GM23338 (cell line): Measurements from ENCODE around the gene WFDC9. TPM values are rescaled to one million over a fixed set of nuclear protein-coding genes. Genes with fewer than 3 reads are reported as not detected.

Source experiments
- ATAC-seq: fragments of 200-7000 bp; cut with Tn5 transposase; 3 replicates; pipeline ENCODE4 v1.9.1; 2020
- DNase-seq: peaks from one replicate; pipeline ENCODE4 v3.0.0-alpha.2; 2015; ENCODE audit warnings: low spot score
- H2AFZ ChIP-seq: fragments of 200-600 bp; sonication (generic); 2 replicates; pipeline ENCODE4 v1.8.0; 2016; ENCODE audit warnings: antibody characterized with exemption, mild to moderate bottlenecking, moderate library complexity
- H3F3A ChIP-seq: fragments of 200-600 bp; sonication (generic); replicated peaks from 2 replicates; pipeline ENCODE4 v1.8.0; 2017; ENCODE audit warnings: antibody characterized with exemption, mixed run types, low read depth
- H3K27ac ChIP-seq: fragments of 200-600 bp; sonication (generic); 2 replicates; pipeline ENCODE4 v1.6.1; 2016; ENCODE audit warnings: low read depth
- H3K27me3 ChIP-seq: fragments of 200-600 bp; sonication (generic); 2 replicates; pipeline ENCODE4 v1.8.0; 2016; ENCODE audit warnings: mild to moderate bottlenecking, mixed run types, moderate library complexity; ENCODE audit not compliant: insufficient read depth
- H3K36me3 ChIP-seq: fragments of 200-600 bp; sonication (generic); 2 replicates; pipeline ENCODE4 v1.8.0; 2016; ENCODE audit warnings: mild to moderate bottlenecking; ENCODE audit not compliant: insufficient read depth
- H3K4me1 ChIP-seq: fragments of 200-600 bp; sonication (generic); 2 replicates; pipeline ENCODE4 v1.8.0; 2016; ENCODE audit warnings: mild to moderate bottlenecking, moderate library complexity; ENCODE audit not compliant: insufficient read depth
- H3K4me2 ChIP-seq: fragments of 200-600 bp; sonication (generic); 2 replicates; pipeline ENCODE4 v1.7.1; 2017; ENCODE audit warnings: mixed run types
- H3K4me3 ChIP-seq: fragments of 200-600 bp; sonication (generic); 2 replicates; pipeline ENCODE4 v1.6.1; 2016; ENCODE audit warnings: mixed run types
- H3K79me2 ChIP-seq: fragments of 200-600 bp; sonication (generic); replicated peaks from 2 replicates; pipeline ENCODE4 v1.8.0; 2017; ENCODE audit warnings: mild to moderate bottlenecking; ENCODE audit not compliant: insufficient read depth
- H3K9me2 ChIP-seq: fragments of 200-600 bp; sonication (generic); 2 replicates; pipeline ENCODE4 v1.8.0; 2017; ENCODE audit not compliant: insufficient read depth
- H4K20me1 ChIP-seq: fragments of 200-600 bp; sonication (generic); replicated peaks from 2 replicates; pipeline ENCODE4 v1.8.0; 2017; ENCODE audit warnings: mild to moderate bottlenecking; ENCODE audit not compliant: insufficient read depth
- H3K27ac Mint-ChIP-seq: 2 replicates; pipeline ENCODE4 v1.8.0; 2020; ENCODE audit warnings: inconsistent platforms, mild to moderate bottlenecking, moderate library complexity, mixed read lengths
- H3K27me3 Mint-ChIP-seq: 3 replicates; pipeline ENCODE4 v1.8.0; 2022; ENCODE audit warnings: low read depth, mild to moderate bottlenecking, moderate library complexity, mixed read lengths, inconsistent platforms; ENCODE audit not compliant: insufficient read depth, poor library complexity
- H3K36me3 Mint-ChIP-seq: 3 replicates; pipeline ENCODE4 v1.8.0; 2021; ENCODE audit warnings: low read depth, mild to moderate bottlenecking, inconsistent platforms, moderate library complexity, mixed read lengths
- H3K4me1 Mint-ChIP-seq: 3 replicates; pipeline ENCODE4 v1.8.0; 2020; ENCODE audit warnings: mild to moderate bottlenecking, inconsistent platforms, mixed read lengths
- H3K4me3 Mint-ChIP-seq: 3 replicates; pipeline ENCODE4 v1.8.0; 2021; ENCODE audit warnings: moderate library complexity, mild to moderate bottlenecking, inconsistent platforms, mixed read lengths
- H3K9me3 Mint-ChIP-seq: 3 replicates; pipeline ENCODE4 v1.8.0; 2020; ENCODE audit warnings: moderate library complexity, mild to moderate bottlenecking, inconsistent platforms, mixed read lengths
- CREB1 ChIP-seq: fragments of 250-450 bp; sonication (Bioruptor Pico); IDR thresholded peaks from 2 replicates; pipeline ENCODE4 v1.5.0; 2020; ENCODE audit warnings: low read depth, mild to moderate bottlenecking, moderate library complexity
- EZH2 ChIP-seq: fragments of 200-600 bp; sonication (generic); IDR thresholded peaks from one replicate; pipeline ENCODE4 v1.8.0; 2017; ENCODE audit warnings: antibody characterized with exemption, mild to moderate bottlenecking, low read depth; ENCODE audit not compliant: unreplicated experiment
- EZH2phosphoT487 ChIP-seq: fragments of 200-600 bp; sonication (generic); IDR thresholded peaks from one replicate; pipeline ENCODE4 v1.8.1; 2018; ENCODE audit warnings: antibody characterized with exemption; ENCODE audit not compliant: unreplicated experiment
- JUNB ChIP-seq: IDR thresholded peaks from one replicate; pipeline ENCODE4 v1.6.1; 2016; ENCODE audit warnings: antibody characterized with exemption; ENCODE audit not compliant: unreplicated experiment
- NANOG ChIP-seq: IDR thresholded peaks from 2 replicates; pipeline ENCODE4 v1.6.1; 2016; ENCODE audit warnings: antibody characterized with exemption, borderline replicate concordance
- STAT1 ChIP-seq: IDR thresholded peaks from one replicate; pipeline ENCODE4 v1.6.1; 2016; ENCODE audit warnings: antibody characterized with exemption; ENCODE audit not compliant: unreplicated experiment
- ZNF114 ChIP-seq: fragments of 250-450 bp; sonication (Bioruptor Pico); IDR thresholded peaks from 2 replicates; pipeline ENCODE4 v1.5.0; 2020; ENCODE audit warnings: mild to moderate bottlenecking, moderate library complexity
- ZNF331 ChIP-seq: fragments of 250-450 bp; sonication (Bioruptor Pico); IDR thresholded peaks from 2 replicates; pipeline ENCODE4 v1.5.0; 2020; ENCODE audit warnings: low read depth, mild to moderate bottlenecking, moderate library complexity
- polyA plus RNA-seq: library from polyadenylated mRNA; unstranded; fragments of >200 nt; fragmentation: Nextera tagmentation; extraction: Ambion mirVana; gene quantifications from 2 replicates; pipeline ENCODE4 v1.2.1, GENCODE V29; 2016
- total RNA-seq: library from RNA; depleted of rRNA; stranded (reverse); fragments of >200 nt; shearing (Covaris generic); gene quantifications from 2 replicates; pipeline ENCODE4 v1.2.3, GENCODE V29; 2014
- TF ChIP-seq, protein P1 (sequence below): IDR thresholded peaks from one replicate; pipeline ENCODE4 v1.6.1; 2018; ENCODE audit warnings: antibody characterized with exemption; ENCODE audit not compliant: unreplicated experiment
- TF ChIP-seq, protein P2 (sequence below): IDR thresholded peaks from 2 replicates; pipeline ENCODE4 v1.6.1; 2016; ENCODE audit warnings: antibody characterized with exemption
- TF ChIP-seq, protein P3 (sequence below), 2 experiments: fragments of 200-600 bp in 1 of 2; sonication (generic) in 1 of 2; conservative IDR thresholded peaks; 2 replicates each; pipeline versions ENCODE4 v1.5.1 to v1.6.1; 2016 to 2017; ENCODE audit warnings: antibody characterized with exemption in 2 of 2, low read depth in 2 of 2, mild to moderate bottlenecking in 2 of 2, moderate library complexity in 1 of 2
- TF ChIP-seq, protein P4 (sequence below): fragments of 250-450 bp; sonication (Bioruptor Pico); IDR thresholded peaks from 2 replicates; pipeline ENCODE4 v1.5.0; 2020; ENCODE audit warnings: mild to moderate bottlenecking, moderate library complexity

The WFDC9 gene
- total and polyA plus RNA-seq, 2 experiments from 2014 or later: not detected

DNA sequence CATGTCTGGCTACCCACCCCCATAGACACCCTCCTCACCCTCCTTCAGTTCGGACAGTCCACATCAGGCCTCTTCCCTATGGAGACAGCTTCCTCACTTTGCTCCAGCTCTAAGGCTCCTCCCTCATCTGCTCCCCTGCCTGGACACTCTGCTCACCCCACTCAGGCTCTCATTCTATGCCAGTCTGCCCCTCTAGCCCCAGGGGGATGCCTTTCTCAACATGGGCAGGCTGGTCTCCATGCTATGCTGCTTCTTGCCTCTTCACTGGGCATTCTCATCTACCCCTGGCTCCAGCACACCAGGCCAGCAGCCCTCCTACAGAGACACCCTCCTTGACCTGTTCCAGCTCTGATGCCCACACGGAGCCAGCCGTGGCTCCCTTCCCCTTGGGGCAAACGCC, 51.9 kb downstream of the WFDC9 start, which contains the start of gene WFDC8 (continued):
- TF ChIP-seq, protein P1, sequence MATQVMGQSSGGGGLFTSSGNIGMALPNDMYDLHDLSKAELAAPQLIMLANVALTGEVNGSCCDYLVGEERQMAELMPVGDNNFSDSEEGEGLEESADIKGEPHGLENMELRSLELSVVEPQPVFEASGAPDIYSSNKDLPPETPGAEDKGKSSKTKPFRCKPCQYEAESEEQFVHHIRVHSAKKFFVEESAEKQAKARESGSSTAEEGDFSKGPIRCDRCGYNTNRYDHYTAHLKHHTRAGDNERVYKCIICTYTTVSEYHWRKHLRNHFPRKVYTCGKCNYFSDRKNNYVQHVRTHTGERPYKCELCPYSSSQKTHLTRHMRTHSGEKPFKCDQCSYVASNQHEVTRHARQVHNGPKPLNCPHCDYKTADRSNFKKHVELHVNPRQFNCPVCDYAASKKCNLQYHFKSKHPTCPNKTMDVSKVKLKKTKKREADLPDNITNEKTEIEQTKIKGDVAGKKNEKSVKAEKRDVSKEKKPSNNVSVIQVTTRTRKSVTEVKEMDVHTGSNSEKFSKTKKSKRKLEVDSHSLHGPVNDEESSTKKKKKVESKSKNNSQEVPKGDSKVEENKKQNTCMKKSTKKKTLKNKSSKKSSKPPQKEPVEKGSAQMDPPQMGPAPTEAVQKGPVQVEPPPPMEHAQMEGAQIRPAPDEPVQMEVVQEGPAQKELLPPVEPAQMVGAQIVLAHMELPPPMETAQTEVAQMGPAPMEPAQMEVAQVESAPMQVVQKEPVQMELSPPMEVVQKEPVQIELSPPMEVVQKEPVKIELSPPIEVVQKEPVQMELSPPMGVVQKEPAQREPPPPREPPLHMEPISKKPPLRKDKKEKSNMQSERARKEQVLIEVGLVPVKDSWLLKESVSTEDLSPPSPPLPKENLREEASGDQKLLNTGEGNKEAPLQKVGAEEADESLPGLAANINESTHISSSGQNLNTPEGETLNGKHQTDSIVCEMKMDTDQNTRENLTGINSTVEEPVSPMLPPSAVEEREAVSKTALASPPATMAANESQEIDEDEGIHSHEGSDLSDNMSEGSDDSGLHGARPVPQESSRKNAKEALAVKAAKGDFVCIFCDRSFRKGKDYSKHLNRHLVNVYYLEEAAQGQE: no peak
- no peak for TF ChIP-seq ZNF331 (CRISPR knock-in tag)
- no peak for TF ChIP-seq EZH2phosphoT487
- TF ChIP-seq STAT1: no peak
- TF ChIP-seq CREB1 (CRISPR knock-in tag): no peak
- no peak for TF ChIP-seq EZH2
- TF ChIP-seq, protein P2, sequence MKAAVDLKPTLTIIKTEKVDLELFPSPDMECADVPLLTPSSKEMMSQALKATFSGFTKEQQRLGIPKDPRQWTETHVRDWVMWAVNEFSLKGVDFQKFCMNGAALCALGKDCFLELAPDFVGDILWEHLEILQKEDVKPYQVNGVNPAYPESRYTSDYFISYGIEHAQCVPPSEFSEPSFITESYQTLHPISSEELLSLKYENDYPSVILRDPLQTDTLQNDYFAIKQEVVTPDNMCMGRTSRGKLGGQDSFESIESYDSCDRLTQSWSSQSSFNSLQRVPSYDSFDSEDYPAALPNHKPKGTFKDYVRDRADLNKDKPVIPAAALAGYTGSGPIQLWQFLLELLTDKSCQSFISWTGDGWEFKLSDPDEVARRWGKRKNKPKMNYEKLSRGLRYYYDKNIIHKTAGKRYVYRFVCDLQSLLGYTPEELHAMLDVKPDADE: no peak
- TF ChIP-seq, protein P3, sequence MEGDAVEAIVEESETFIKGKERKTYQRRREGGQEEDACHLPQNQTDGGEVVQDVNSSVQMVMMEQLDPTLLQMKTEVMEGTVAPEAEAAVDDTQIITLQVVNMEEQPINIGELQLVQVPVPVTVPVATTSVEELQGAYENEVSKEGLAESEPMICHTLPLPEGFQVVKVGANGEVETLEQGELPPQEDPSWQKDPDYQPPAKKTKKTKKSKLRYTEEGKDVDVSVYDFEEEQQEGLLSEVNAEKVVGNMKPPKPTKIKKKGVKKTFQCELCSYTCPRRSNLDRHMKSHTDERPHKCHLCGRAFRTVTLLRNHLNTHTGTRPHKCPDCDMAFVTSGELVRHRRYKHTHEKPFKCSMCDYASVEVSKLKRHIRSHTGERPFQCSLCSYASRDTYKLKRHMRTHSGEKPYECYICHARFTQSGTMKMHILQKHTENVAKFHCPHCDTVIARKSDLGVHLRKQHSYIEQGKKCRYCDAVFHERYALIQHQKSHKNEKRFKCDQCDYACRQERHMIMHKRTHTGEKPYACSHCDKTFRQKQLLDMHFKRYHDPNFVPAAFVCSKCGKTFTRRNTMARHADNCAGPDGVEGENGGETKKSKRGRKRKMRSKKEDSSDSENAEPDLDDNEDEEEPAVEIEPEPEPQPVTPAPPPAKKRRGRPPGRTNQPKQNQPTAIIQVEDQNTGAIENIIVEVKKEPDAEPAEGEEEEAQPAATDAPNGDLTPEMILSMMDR (conservative IDR thresholded peaks at IDR 0.05; ENCODE audit: low read depth in 2 of 2): no peak
- no peak for TF ChIP-seq NANOG
- no peak for TF ChIP-seq JUNB
- TF ChIP-seq ZNF114 (CRISPR knock-in tag): no peak

DNA sequence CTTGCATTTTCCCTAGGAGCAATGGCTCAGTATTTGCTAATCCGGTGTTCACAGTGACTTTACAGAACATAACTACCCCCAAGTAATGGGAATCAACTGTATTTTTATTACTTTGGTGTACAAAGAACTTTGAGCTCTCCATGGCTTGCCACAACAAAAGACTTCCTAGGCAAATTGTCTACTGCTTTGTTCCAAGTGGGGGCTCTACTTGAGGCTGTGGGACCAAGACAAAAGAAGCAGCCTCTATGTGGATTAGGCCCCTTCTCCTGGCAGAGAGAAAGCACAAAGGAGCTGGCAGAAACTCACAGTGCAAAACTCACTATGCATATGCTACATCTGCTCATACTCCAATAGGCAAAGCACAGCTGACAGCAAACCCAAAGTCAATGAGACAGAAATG, 52.9 kb downstream of the WFDC9 start:
- Histone ChIP-seq H3K27ac (peak overlapping the region; percentile 73), H3K4me2 (no peak overlapping the region), H3F3A (no peaks in the 10 kb centered on the region), H3K4me1 (peaks cover 33% of the 10 kb centered on the region), H2AFZ (peak overlapping the region; percentile 4; the same call in 1 of the 2 replicates), H3K9me2 (no peaks in the 10 kb centered on the region), H4K20me1 (no peaks in the 10 kb centered on the region), H3K27me3 (no peaks in the 10 kb centered on the region), H3K36me3 (no peaks in the 10 kb centered on the region), H3K4me3 (no peak overlapping the region), H3K79me2 (no peaks in the 10 kb centered on the region)
- no peaks in the 10 kb centered on the region for H3K9me3 Mint-ChIP-seq
- H3K27ac Mint-ChIP-seq: no peak overlapping the region
- peaks cover 2% of the 10 kb centered on the region for H3K27me3 Mint-ChIP-seq
- ATAC-seq: peak; percentile 68
- DNase-seq: peak; percentile 39
- TF ChIP-seq STAT1: no peak
- TF ChIP-seq, protein P4, sequence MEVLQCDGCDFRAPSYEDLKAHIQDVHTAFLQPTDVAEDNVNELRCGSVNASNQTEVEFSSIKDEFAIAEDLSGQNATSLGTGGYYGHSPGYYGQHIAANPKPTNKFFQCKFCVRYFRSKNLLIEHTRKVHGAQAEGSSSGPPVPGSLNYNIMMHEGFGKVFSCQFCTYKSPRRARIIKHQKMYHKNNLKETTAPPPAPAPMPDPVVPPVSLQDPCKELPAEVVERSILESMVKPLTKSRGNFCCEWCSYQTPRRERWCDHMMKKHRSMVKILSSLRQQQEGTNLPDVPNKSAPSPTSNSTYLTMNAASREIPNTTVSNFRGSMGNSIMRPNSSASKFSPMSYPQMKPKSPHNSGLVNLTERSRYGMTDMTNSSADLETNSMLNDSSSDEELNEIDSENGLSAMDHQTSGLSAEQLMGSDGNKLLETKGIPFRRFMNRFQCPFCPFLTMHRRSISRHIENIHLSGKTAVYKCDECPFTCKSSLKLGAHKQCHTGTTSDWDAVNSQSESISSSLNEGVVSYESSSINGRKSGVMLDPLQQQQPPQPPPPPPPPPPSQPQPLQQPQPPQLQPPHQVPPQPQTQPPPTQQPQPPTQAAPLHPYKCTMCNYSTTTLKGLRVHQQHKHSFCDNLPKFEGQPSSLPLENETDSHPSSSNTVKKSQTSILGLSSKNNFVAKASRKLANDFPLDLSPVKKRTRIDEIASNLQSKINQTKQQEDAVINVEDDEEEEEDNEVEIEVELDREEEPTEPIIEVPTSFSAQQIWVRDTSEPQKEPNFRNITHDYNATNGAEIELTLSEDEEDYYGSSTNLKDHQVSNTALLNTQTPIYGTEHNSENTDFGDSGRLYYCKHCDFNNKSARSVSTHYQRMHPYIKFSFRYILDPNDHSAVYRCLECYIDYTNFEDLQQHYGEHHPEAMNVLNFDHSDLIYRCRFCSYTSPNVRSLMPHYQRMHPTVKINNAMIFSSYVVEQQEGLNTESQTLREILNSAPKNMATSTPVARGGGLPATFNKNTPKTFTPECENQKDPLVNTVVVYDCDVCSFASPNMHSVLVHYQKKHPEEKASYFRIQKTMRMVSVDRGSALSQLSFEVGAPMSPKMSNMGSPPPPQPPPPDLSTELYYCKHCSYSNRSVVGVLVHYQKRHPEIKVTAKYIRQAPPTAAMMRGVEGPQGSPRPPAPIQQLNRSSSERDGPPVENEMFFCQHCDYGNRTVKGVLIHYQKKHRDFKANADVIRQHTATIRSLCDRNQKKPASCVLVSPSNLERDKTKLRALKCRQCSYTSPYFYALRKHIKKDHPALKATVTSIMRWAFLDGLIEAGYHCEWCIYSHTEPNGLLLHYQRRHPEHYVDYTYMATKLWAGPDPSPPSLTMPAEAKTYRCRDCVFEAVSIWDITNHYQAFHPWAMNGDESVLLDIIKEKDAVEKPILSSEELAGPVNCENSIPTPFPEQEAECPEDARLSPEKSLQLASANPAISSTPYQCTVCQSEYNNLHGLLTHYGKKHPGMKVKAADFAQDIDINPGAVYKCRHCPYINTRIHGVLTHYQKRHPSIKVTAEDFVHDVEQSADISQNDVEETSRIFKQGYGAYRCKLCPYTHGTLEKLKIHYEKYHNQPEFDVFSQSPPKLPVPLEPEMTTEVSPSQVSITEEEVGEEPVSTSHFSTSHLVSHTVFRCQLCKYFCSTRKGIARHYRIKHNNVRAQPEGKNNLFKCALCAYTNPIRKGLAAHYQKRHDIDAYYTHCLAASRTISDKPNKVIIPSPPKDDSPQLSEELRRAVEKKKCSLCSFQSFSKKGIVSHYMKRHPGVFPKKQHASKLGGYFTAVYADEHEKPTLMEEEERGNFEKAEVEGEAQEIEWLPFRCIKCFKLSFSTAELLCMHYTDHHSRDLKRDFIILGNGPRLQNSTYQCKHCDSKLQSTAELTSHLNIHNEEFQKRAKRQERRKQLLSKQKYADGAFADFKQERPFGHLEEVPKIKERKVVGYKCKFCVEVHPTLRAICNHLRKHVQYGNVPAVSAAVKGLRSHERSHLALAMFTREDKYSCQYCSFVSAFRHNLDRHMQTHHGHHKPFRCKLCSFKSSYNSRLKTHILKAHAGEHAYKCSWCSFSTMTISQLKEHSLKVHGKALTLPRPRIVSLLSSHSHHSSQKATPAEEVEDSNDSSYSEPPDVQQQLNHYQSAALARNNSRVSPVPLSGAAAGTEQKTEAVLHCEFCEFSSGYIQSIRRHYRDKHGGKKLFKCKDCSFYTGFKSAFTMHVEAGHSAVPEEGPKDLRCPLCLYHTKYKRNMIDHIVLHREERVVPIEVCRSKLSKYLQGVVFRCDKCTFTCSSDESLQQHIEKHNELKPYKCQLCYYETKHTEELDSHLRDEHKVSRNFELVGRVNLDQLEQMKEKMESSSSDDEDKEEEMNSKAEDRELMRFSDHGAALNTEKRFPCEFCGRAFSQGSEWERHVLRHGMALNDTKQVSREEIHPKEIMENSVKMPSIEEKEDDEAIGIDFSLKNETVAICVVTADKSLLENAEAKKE: peak; percentile 81; the same call in 1 of the 2 replicates
- no peak for TF ChIP-seq NANOG
- TF ChIP-seq ZNF331 (CRISPR knock-in tag): no peak
- peaks cover 38% of the 10 kb centered on the region for H3K4me1 Mint-ChIP-seq
- H3K4me3 Mint-ChIP-seq: no peak overlapping the region
- H3K36me3 Mint-ChIP-seq: no peaks in the 10 kb centered on the region
